Mammary epithelial cell (primary cell): ENCODE measurements around the gene TTC9.

Experiments
- EZH2 ChIP-seq: IDR thresholded peaks from 2 replicates; pipeline ENCODE4 v1.6.1; 2012; ENCODE audit warnings: low read length, inconsistent platforms, borderline replicate concordance
- TF ChIP-seq, protein P1 (sequence below), 2 donors: IDR thresholded peaks in 1 of 2; conservative IDR thresholded peaks in 1 of 2; 2 replicates each; pipeline ENCODE4 v1.5.1; 2011 to 2012; ENCODE audit warnings: inconsistent platforms in 2 of 2, low read length in 2 of 2, mild to moderate bottlenecking in 2 of 2, control low read depth in 1 of 2, low read depth in 1 of 2; ENCODE audit not compliant: insufficient read depth in 1 of 2; ENCODE audit errors: extremely low read depth in 1 of 2

- TF ChIP-seq EZH2: no peak
- TF ChIP-seq, protein P1, sequence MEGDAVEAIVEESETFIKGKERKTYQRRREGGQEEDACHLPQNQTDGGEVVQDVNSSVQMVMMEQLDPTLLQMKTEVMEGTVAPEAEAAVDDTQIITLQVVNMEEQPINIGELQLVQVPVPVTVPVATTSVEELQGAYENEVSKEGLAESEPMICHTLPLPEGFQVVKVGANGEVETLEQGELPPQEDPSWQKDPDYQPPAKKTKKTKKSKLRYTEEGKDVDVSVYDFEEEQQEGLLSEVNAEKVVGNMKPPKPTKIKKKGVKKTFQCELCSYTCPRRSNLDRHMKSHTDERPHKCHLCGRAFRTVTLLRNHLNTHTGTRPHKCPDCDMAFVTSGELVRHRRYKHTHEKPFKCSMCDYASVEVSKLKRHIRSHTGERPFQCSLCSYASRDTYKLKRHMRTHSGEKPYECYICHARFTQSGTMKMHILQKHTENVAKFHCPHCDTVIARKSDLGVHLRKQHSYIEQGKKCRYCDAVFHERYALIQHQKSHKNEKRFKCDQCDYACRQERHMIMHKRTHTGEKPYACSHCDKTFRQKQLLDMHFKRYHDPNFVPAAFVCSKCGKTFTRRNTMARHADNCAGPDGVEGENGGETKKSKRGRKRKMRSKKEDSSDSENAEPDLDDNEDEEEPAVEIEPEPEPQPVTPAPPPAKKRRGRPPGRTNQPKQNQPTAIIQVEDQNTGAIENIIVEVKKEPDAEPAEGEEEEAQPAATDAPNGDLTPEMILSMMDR (conservative IDR thresholded peaks at IDR 0.05 in 1 of 2, IDR thresholded peaks at IDR 0.05 in 1 of 2; ENCODE audit: extremely low read depth in 1 of 2, insufficient read depth in 1 of 2, low read depth in 1 of 2, low read length in 2 of 2): no peak
Observed at GRCh38 chr14:70658899-70659298, 17.2 kb downstream of the TTC9 start.
